Type B pancreatic cell (in vitro differentiated cells): ENCODE results near the gene IPO4. TPM values are rescaled to one million over a fixed set of nuclear protein-coding genes. Genes with fewer than 3 reads are reported as not detected.
A peak's percentile ranks its signal among the peaks of the same experiment; 100 is the strongest.
"Not testable (repeated sequence)": the region's sequence is repeated elsewhere in the genome, so short reads cannot be mapped to it uniquely, and the experiment has no call there.

Experiments used
- DNase-seq: peaks from one replicate; pipeline ENCODE4 v3.0.0; 2021; ENCODE audit warnings: mixed read lengths; ENCODE audit not compliant: unreplicated experiment; ENCODE audit errors: extremely low spot score
- H3K27ac Mint-ChIP-seq: 2 replicates; pipeline ENCODE4 v1.8.0; 2021; ENCODE audit warnings: mild to moderate bottlenecking, mixed read lengths
- H3K27me3 Mint-ChIP-seq: 2 replicates; pipeline ENCODE4 v1.8.0; 2021; ENCODE audit warnings: mixed read lengths
- H3K36me3 Mint-ChIP-seq: 2 replicates; pipeline ENCODE4 v1.8.0; 2021; ENCODE audit warnings: mixed read lengths
- H3K4me1 Mint-ChIP-seq: one replicate; pipeline ENCODE4 v1.8.0; 2021; ENCODE audit warnings: mixed read lengths; ENCODE audit not compliant: unreplicated experiment
- H3K4me3 Mint-ChIP-seq: 2 replicates; pipeline ENCODE4 v1.8.0; 2021; ENCODE audit warnings: mild to moderate bottlenecking, mixed read lengths
- H3K9me3 Mint-ChIP-seq: 2 replicates; pipeline ENCODE4 v1.8.0; 2021; ENCODE audit warnings: mixed read lengths
- total RNA-seq: library from RNA; stranded (reverse); gene quantifications from 2 replicates; pipeline ENCODE4 v1.2.1, GENCODE V29; 2021; ENCODE audit warnings: low replicate concordance
- TF ChIP-seq, protein P1 (sequence below): fragments of 200-600 bp; sonication (generic); conservative IDR thresholded peaks from 2 replicates; pipeline ENCODE4 v1.5.0; 2021; ENCODE audit warnings: antibody characterized with exemption, mild to moderate bottlenecking

The IPO4 gene
- total RNA-seq, 1 donor from 2014 or later: 67.1 TPM

DNA sequence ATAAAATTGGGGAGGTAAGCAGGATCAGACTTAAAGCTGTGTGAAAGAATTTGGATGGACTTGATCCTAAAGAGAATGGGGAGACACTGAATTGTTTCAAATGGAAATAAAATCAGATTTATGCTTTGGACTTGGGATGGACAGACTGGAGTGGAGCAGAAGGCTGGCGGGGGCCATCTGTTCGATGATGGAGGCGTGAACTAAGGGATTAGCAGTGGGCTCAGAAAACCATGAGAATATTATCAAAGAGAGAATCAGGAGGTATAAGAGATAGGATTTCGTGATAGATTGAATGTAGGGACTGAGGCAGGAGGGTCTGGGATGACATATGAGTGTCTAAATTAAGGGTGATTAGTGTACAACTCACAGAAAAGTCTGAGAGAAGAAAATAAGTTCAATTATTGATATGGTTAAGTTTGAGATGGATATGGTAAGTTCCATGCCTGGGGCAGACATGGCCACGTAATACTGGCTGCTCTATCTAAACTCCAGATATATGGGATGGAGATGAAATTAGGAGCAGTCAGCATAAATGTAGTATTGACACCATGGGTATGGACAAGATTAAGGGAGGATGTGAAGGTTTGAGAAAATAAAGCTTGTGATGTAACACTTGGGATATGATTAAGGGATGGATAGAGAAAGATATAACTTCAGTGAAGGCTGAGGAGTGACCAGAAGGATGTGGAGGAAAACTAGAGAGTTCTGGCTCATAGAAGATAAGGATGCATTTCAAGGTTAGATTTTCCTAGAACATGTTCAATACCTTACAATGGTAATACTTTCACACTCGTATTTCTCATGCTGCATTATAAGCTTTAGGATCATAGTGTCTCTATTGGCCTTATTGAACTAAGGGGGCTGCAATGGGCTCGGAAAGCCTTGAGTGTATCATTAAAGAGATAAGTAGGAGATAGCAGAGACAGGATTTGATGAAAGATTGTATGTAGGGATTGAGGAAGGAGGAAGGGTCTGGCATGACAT is 15.8 kb upstream of the IPO4 start:
- H3K36me3 Mint-ChIP-seq: peaks cover 50% of the 10 kb centered on the region
- no peak for DNase-seq
- TF ChIP-seq, protein P1, sequence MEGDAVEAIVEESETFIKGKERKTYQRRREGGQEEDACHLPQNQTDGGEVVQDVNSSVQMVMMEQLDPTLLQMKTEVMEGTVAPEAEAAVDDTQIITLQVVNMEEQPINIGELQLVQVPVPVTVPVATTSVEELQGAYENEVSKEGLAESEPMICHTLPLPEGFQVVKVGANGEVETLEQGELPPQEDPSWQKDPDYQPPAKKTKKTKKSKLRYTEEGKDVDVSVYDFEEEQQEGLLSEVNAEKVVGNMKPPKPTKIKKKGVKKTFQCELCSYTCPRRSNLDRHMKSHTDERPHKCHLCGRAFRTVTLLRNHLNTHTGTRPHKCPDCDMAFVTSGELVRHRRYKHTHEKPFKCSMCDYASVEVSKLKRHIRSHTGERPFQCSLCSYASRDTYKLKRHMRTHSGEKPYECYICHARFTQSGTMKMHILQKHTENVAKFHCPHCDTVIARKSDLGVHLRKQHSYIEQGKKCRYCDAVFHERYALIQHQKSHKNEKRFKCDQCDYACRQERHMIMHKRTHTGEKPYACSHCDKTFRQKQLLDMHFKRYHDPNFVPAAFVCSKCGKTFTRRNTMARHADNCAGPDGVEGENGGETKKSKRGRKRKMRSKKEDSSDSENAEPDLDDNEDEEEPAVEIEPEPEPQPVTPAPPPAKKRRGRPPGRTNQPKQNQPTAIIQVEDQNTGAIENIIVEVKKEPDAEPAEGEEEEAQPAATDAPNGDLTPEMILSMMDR: no peak
- no peak overlapping the region for H3K4me3 Mint-ChIP-seq
- no peak overlapping the region for H3K27ac Mint-ChIP-seq
- no peaks in the 10 kb centered on the region for H3K4me1 Mint-ChIP-seq
- no peaks in the 10 kb centered on the region for H3K9me3 Mint-ChIP-seq
- H3K27me3 Mint-ChIP-seq: no peaks in the 10 kb centered on the region

DNA sequence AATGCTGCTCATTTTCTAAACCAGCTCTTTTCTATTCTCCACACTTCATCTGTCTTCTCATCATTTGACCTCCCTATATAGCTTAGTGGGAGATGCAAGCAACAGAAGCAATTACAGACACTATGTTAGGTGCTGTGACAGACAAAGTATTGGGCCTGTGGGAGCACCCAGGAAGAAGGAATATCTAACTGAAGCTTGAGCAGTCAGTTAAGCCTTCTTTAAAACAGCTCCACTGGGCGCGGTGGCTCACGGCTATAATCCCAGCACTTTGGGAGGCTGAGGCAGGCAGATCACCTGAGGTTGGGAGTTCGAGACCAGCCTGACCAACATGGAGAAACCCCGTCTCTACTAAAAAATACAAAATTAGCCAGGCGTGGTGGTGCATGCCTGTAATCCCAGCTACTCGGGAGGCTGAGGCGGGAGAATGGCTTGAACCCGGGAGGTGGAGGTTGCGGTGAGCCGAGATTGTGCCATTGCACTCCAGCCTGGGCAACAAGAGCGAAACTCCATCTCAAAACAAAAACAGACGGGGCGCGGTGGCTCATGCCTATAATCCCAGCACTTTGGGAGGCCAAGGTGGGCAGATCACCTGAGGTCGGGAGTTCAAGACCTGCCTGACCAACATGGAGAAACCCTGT is 14.8 kb upstream of the IPO4 start:
- not testable (repeated sequence) for H3K9me3 Mint-ChIP-seq

DNA sequence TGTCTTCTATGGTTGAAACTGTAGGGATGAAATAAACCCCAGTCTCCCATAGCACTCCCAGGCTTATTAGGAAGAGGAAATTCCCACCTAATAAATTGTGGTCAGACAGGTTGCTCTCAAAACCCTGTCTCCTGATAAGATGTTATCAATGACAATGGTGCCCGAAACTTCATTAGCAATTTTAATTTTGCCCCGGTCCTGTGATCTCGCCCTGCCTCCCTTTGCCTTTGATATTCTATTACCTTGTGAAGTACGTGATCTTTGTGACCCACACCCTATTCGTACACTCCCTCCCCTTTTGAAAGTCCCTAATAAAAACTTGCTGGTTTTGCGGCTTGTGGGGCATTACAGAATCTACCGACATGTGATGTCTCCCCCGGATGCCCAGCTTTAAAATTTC is 13.9 kb upstream of the IPO4 start:
- not testable (repeated sequence) for DNase-seq, H3K27me3 Mint-ChIP-seq, H3K4me3 Mint-ChIP-seq, H3K4me1 Mint-ChIP-seq, H3K9me3 Mint-ChIP-seq, H3K27ac Mint-ChIP-seq
- H3K36me3 Mint-ChIP-seq: peaks cover 55% of the 10 kb centered on the region

More for the DNA sequence above, 14.8 kb upstream of the IPO4 start:
- peaks cover 60% of the 10 kb centered on the region for H3K36me3 Mint-ChIP-seq
- not testable (repeated sequence) for H3K4me3 Mint-ChIP-seq, H3K27ac Mint-ChIP-seq, H3K4me1 Mint-ChIP-seq, H3K27me3 Mint-ChIP-seq, DNase-seq

DNA sequence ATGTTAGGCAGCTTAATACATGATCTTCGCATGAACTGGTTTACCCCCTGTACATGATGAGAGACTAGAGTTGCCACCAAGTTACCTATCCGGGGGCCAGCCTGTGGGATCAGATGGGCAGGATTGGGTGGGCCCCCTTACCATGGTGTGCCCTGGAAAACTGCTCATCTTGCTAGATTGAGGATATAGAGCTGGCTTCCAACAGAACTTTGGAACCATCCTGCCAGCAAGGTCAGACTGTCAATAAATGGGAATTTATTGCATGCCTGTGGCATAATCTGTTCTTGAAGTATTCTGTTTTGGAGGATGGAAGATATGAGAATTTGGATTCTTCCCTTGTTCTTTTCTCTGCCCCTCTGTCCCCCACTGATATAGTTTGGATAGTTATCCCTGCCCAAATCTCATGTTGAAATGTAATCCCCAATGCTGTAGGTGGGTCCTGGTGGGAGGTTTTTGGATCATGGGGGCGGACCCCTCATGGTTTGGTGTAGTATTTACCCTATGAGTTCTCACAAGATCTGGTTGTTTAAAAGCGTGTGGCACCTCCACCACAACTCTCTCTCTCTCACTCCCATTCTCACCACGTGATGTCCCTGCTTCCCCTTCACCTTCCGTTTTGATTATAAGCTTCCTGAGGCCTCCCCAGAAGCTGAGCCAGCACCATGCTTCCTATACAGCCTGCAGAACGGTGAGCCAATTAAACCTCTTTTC is 10.4 kb upstream of the IPO4 start:
- Mint-ChIP-seq H3K27me3 (no peaks in the 10 kb centered on the region), H3K9me3 (no peaks in the 10 kb centered on the region), H3K36me3 (peaks cover 43% of the 10 kb centered on the region), H3K27ac (no peak overlapping the region), H3K4me1 (peaks cover 29% of the 10 kb centered on the region), H3K4me3 (peak overlapping the region; percentile 38)
- TF ChIP-seq, protein P1: no peak
- no peak for DNase-seq

DNA sequence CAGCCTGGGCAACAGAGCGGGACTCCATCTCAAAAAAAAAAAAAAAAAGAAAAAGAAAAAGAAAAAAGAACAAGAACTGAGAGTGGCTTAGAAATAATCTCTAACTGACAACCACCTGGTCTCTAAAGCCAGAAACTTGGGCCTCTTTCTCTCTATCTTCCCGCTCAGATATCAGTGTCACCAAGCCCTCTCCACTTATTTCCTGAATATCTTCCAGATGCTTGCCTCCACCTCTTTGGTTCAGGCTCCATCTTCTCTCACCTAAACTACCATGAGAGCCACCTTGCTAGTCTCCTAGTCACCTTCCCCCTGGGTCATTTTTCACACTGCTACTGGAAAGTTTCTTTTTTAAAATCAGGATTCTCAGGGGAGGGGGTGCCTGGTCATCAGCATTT is 8.4 kb upstream of the IPO4 start:
- Mint-ChIP-seq H3K4me1 (peaks cover 30% of the 10 kb centered on the region), H3K27ac (no peak overlapping the region), H3K36me3 (peaks cover 40% of the 10 kb centered on the region), H3K4me3 (peak overlapping the region; percentile 83), H3K9me3 (no peaks in the 10 kb centered on the region), H3K27me3 (no peaks in the 10 kb centered on the region)
- no peak for DNase-seq
- TF ChIP-seq, protein P1: no peak

DNA sequence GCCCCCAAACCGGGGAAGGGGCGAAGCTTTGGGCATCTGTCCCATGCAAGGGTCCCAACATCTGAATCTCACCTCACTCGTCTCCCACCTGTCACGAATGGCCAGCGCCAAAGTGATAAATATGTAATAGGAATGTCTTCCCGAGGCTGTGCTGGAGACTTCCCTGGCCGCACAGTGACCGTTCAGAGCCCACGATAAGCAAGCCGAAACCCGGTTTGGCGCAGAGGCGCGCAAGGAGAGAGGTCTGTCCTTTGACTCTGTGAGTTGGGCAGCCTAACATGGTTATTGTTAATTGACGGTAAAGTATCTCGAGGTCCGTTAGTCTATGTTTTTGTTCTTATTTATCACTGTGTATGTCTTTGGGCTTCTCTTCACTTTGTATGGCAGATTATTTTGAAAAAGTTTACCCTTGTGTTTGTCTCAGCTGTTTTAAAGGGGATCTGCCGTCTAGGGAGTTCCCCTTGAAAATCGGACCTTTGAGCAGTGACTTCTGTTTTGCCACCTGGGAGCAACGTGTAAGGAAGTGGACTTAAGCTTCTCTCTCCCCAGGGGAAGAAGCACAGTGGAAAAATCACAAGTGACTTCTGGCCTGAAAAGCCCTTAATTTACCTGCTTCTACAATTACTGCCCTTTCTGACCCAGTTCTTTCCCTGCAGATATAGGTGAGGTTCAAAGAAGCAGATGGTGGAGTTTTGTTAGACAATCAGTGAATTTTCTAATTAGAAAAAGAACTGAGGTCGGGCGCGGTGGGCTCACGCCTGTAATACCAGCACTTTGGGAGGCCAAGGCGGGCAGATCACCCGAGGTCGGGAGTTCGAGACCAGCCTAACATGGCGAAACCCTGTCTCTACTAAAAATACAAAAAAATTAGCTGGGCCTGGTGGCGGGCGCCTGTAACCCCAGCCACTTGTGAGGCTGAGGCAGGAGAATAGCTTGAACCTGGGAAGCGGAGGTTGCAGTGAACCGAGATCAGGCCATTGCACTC is 7.7 kb upstream of the IPO4 start:
- H3K36me3 Mint-ChIP-seq: peaks cover 34% of the 10 kb centered on the region
- H3K4me1 Mint-ChIP-seq: peaks cover 34% of the 10 kb centered on the region
- no peaks in the 10 kb centered on the region for H3K27me3 Mint-ChIP-seq
- no peaks in the 10 kb centered on the region for H3K9me3 Mint-ChIP-seq
- peak overlapping the region; percentile 96 for H3K27ac Mint-ChIP-seq
- TF ChIP-seq, protein P1: no peak
- peak overlapping the region; percentile 98 for H3K4me3 Mint-ChIP-seq
- DNase-seq: no peak
